GM19395 (cell line): ENCODE data around the gene KPNA3.
"Not testable (repeated sequence)": the region's sequence is repeated elsewhere in the genome, so short reads cannot be mapped to it uniquely, and the experiment has no call there.

Experiments used
- ATAC-seq: cut with Tn5 transposase; IDR thresholded peaks from one replicate; pipeline ENCODE4 v1.9.1; 2021; ENCODE audit warnings: mild to moderate bottlenecking, moderate library complexity; ENCODE audit not compliant: unreplicated experiment

KPNA3 gene

GRCh38 chr13:49759503-49759902 lies 33.0 kb downstream of the KPNA3 start:
- ATAC-seq, result no peak

DNA sequence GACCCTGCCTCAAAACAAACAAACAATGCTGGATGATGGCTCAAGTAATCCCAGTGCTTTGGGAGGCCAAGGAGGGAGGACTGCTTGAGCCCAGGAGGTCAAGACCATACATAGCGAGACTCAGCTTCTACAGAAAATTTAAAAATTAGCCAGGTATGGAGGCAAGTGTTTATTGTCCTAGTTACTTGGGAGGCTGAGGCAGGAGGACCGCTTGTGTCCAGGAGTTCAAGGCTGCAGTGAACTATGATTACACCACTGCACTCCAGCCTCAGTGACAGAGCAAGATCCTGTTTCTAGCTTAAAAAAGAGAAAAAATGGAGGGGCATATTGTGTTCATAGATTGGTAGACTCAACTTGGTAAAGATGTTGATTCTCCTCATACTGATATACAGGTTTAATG lies 36.2 kb downstream of the KPNA3 start:
- no peak for ATAC-seq

DNA sequence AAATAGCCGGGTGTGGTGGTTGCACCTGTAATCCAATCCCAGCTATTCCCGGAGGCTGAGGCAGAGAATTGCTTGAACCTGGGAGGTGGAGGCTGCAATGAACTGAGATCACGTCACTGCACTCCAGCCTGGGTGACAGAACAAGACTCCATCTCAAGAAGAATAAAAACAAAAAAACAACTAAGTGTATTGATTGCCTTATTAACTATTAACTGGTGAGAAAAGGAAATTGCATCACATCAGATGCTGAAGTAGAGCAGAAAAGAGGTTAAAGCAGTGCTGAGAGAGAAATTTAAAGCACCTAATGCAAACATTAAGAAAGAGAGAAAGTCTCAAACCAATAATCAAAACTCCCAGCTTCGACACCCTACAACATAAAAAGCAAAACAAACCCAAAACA lies 38.3 kb downstream of the KPNA3 start:
- no peak for ATAC-seq

GRCh38 chr13:49749848-49750247 lies 42.6 kb downstream of the KPNA3 start:
- no peak for ATAC-seq

GRCh38 chr13:49746111-49746510 lies 46.4 kb downstream of the KPNA3 start:
- no peak for ATAC-seq

DNA sequence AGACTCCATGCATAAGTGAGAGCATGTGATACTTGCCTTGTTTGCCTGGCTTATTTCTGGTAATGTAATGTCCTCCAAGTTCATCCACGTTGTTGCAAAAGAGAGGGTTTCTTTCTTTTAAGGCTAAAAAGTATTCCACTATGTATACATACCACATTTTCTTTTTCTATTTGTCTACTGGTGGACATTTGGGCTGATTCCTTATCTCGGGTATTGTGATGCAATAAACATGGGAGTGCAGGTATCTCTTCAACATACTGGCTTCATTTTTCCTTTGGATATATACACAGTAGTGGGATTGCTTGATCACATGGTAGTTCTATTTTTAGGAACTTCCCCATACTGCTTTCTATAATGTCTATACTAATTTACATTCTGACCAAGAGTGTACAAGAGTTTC lies 51.6 kb downstream of the KPNA3 start:
- ATAC-seq, result no peak

- no peak for ATAC-seq
Observed at GRCh38 chr13:49739498-49740187, 52.8 kb downstream of the KPNA3 start.

- no peak for ATAC-seq
Observed at GRCh38 chr13:49733181-49733951, 59.1 kb downstream of the KPNA3 start.

- ATAC-seq, result no peak
Observed at GRCh38 chr13:49731766-49732165, 60.7 kb downstream of the KPNA3 start.

DNA sequence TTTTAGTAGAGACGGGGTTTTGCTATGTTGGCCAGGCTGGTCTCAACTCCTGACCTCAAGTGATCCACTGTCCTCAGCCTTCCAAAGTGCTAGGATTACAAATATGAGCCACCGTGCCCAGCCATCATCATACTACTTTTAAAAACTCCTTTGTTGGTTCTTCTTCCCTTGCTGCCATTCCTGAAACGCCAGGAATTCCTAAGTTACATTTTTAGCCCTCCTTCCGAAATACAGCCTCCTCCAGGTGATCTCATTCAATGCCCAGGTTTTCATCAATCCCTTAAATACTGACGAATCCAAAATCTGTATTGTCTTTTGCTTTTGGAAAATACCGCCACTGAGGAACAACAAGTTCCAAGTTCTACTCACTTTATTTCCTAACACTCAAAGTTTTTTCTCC lies 75.9 kb downstream of the KPNA3 start:
- no peak for ATAC-seq

- ATAC-seq, result no peak
Observed at GRCh38 chr13:49714757-49715156, 77.7 kb downstream of the KPNA3 start.

GRCh38 chr13:49711218-49711863 lies 81.1 kb downstream of the KPNA3 start:
- no peak for ATAC-seq

GRCh38 chr13:49704264-49704663 lies 88.2 kb downstream of the KPNA3 start:
- ATAC-seq, result not testable (repeated sequence)

GRCh38 chr13:49701491-49701890 lies 91.0 kb downstream of the KPNA3 start:
- no peak for ATAC-seq

- ATAC-seq, result no peak
Observed at GRCh38 chr13:49697468-49697867, 95.0 kb downstream of the KPNA3 start.

DNA sequence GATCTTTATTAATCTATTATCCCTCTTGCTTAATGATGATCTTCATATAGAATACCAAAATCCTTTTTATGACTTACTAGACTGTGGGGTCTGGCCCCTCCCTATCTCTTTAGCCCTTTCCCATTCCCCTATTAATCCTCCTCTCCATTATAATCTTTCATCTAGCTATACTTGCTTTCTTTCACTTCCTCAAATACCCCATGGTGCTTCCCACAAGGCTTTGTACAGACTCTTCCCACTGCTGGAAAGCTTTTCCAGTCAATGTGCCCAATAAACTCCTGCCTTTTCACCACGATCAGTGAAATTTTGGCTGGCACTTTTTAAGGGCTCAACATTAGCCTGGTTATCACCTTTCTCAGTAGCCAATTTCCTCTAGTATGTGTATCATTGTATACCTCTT lies 98.0 kb downstream of the KPNA3 start:
- ATAC-seq, result no peak

DNA sequence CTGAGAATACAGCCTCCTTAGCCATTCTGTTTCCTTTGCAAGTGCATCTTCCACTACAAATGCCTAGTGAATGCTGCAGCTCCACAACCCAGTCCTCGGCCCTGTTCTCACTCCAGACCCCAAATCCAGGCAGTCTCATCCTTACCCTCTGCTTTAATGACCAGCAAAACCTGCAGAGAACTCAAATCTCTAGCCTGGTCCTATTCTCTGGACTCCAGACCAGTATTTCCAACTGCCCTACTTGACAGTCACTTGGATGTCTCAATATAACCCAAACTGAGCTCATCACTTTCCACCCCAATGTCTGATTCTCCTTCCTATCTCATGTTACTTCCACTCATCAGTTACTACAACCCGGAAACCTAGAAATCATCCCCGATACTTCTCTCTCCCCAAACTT lies 98.6 kb downstream of the KPNA3 start:
- no peak for ATAC-seq

DNA sequence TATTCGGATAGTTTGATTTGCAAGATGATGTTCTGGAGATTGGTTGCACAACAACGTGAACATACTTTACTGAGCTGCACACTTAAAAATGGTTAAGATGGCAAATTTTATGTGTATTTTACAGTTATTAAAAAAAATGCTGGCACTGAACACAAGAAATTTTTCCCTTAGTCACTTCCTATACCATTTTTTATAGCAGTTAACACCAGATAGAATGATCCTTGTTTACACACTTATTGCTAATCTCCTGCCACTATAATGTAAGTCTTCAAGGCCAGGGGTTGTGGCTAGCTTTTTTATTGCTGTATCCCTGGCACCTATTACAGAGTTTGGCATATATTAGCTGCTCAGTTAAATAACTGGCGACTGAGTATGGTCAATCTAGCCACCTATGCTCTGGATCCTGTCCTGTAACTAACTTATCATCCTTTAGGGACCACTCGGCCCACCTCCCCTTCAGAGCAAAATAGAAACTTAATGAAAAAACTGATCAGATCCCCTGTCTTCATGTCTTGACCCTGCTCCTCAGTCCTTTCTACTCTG lies 99.2 kb downstream of the KPNA3 start:
- ATAC-seq, result no peak

DNA sequence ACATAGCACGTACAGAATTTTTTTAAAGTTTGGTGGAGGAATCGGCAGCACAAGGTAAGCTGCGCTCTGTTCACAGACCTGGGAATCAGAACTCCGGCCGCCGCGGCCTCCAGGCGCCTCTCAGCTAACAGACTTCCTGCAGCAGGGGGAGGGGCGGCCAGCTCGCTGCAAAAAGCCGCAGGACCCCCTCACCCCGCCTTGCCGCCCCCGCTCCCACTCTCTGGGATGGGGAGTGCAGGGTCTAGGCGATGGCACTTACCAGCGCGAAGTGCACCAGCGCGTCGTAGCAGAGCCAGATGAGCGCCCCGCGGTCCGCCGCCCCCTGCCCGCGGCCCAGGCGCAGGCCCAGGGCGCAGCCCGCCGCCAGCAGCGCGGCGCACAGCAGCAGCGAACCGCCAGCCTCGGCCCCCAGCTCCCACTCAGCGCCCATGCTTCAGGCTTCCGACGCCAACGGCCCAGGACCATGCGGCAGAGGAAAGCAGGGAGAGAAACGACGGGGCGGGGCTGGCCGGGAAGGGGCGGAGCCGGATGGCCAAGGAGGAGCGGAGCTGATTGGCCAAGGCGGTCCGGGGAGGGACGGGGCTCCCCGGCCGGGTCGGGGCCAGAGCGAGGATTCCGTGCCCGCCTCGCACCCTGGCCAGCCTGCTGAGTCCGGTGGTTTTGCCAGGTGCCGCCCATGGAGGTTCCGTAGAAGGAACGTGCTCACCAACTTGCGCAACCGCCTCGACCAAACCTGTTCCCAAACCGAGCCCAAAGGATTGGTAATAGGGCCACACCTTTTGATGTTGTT lies 101.3 kb downstream of the KPNA3 start, which contains the start of gene EBPL:
Gene EBPL, minus strand, starts transcription at position 492 of the 790 bp plus-strand sequence. Its CDS starts 62 bp downstream, at position 430.
- ATAC-seq, result peak; percentile 94

DNA sequence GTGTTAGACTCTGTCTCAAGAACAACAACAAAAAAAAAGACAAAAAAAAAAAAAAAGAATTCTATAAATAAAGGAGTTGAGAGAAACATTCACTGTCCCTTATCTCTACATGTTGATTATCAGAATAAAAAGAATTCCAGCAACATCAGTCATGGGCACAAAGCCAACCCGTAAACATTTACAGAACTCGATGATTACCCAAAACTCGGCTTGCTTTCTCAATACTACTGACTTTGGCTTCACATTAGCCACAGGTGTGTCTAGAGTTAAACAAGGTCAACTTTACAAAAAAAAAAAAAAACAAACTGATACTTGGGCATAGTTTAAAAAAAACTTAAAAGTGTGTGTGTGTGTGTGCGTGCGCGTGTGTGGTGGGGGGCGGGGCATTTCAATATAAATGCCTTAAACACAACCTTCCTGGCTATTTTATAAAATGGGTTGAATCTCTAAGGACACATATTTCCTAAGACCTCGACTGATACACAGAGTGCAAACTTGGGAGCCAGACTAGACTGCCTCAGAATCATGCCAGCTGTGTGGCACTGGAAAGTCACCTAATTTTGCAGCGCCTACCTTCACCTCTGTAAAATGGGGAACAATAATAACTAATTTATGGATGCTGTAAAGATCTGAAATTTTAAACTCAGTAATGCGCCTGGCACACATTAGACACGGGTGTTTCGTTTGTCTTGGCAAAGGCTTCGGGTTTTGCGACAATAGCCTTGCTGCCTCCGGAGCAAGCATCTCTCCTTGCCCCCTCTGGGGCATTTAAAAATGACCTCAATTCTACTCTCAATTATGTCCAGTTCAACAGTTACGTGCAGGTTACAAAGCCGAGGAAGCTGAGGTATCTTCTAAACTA lies 102.1 kb downstream of the KPNA3 start:
- peak; percentile 38 for ATAC-seq
